ENCODE data around the gene ADCY4.

The ADCY4 gene

GRCh38 chr14:24349742-24350141 lies 14.9 kb upstream of the ADCY4 start:
- Histone ChIP-seq H3K36me3 (ENCODE audit: control insufficient read depth, insufficient read depth, low read length) (no peaks in the 10 kb centered on the region), H3K4me1 (ENCODE audit: control insufficient read depth, insufficient read depth, low read length) (no peaks in the 10 kb centered on the region), H3K9ac (ENCODE audit: low read depth, low read length) (no peak overlapping the region), H3K4me3 (ENCODE audit: low read depth, low read length) (no peak overlapping the region), H3K27me3 (ENCODE audit: control insufficient read depth, insufficient read depth, low read length) (peaks cover 49% of the 10 kb centered on the region), H3K9me3 (ENCODE audit: control insufficient read depth, insufficient read depth, low read length) (no peaks in the 10 kb centered on the region)

DNA sequence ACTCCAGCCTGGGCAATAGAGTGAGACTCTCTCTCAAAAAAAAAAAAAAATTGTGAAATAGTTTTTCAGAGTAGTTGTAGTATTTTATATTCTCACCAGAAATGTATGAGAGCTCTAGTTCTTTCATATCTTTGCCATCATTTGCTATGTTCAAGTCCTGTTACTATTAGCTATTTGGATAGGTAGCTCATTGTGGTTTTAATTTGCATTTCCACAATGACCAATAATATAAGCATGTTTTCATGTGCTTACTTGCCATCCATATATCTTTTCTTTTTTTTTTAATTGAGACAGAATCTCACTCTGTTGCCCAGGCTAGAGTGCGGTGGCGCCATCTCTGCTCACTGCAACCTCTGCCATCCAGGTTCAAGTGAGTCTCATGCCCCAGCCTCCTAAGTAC lies 13.3 kb upstream of the ADCY4 start:
- H3K9me3 ChIP-seq (ENCODE audit: control insufficient read depth, insufficient read depth, low read length) = no peaks in the 10 kb centered on the region
- H3K4me3 ChIP-seq (ENCODE audit: low read depth, low read length) = no peak overlapping the region
- H3K9ac ChIP-seq (ENCODE audit: low read depth, low read length) = no peak overlapping the region
- no peaks in the 10 kb centered on the region for H3K4me1 ChIP-seq (ENCODE audit: control insufficient read depth, insufficient read depth, low read length)
- no peaks in the 10 kb centered on the region for H3K36me3 ChIP-seq (ENCODE audit: control insufficient read depth, insufficient read depth, low read length)
- peaks cover 47% of the 10 kb centered on the region for H3K27me3 ChIP-seq (ENCODE audit: control insufficient read depth, insufficient read depth, low read length)

DNA sequence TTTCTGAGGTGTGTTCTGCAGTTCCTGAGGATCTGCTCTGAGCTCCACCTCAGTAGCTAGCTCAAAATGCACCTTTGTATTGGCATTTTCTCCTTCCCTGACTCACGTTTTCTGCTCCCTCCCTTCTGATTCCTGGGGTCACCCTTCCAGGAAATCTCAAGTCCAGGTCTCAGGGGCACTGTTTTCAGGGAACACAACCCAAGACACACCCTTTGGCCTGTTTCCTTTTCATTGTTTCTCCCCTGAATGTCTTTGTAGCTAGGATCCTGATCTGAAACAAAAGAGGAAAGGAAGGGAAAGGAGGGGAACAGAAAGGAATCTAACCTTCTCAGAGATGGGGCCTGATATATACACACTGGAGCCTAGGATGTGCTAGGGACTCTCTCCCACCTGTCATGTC lies 12.3 kb upstream of the ADCY4 start:
- H3K4me1 ChIP-seq (ENCODE audit: control insufficient read depth, insufficient read depth, low read length) = no peaks in the 10 kb centered on the region
- H3K9me3 ChIP-seq (ENCODE audit: control insufficient read depth, insufficient read depth, low read length) = no peaks in the 10 kb centered on the region
- H3K4me3 ChIP-seq (ENCODE audit: low read depth, low read length) = no peak overlapping the region
- H3K36me3 ChIP-seq (ENCODE audit: control insufficient read depth, insufficient read depth, low read length) = no peaks in the 10 kb centered on the region
- no peak overlapping the region for H3K9ac ChIP-seq (ENCODE audit: low read depth, low read length)
- peaks cover 45% of the 10 kb centered on the region for H3K27me3 ChIP-seq (ENCODE audit: control insufficient read depth, insufficient read depth, low read length)

- H3K4me3 ChIP-seq (ENCODE audit: low read depth, low read length) = no peak overlapping the region
- no peaks in the 10 kb centered on the region for H3K9me3 ChIP-seq (ENCODE audit: control insufficient read depth, insufficient read depth, low read length)
- H3K9ac ChIP-seq (ENCODE audit: low read depth, low read length) = no peak overlapping the region
- peaks cover 45% of the 10 kb centered on the region for H3K27me3 ChIP-seq (ENCODE audit: control insufficient read depth, insufficient read depth, low read length)
- H3K36me3 ChIP-seq (ENCODE audit: control insufficient read depth, insufficient read depth, low read length) = no peaks in the 10 kb centered on the region
- H3K4me1 ChIP-seq (ENCODE audit: control insufficient read depth, insufficient read depth, low read length) = no peaks in the 10 kb centered on the region
Measured at GRCh38 chr14:24343795-24344660, 9.2 kb upstream of the ADCY4 start.

DNA sequence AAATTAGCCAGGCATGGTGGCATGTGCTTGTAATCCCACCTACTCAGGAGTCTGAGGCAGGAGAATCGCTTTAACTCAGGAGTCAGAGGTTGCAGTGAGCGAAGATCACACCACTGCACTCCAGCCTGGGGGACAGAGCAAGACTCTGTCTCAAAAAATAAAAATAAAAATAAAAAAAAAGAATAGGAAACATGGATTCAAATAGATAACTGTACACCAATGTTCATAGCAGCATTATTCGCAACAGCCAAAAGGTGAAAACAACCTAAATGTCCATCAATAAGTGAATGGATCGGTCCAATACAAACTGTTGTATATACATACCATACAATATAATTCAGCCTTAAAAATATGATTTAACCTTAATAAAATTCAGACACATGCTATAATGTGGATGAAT lies 8.0 kb upstream of the ADCY4 start:
- no peak overlapping the region for H3K9ac ChIP-seq (ENCODE audit: low read depth, low read length)
- H3K4me3 ChIP-seq (ENCODE audit: low read depth, low read length) = no peak overlapping the region
- H3K9me3 ChIP-seq (ENCODE audit: control insufficient read depth, insufficient read depth, low read length) = no peaks in the 10 kb centered on the region
- no peaks in the 10 kb centered on the region for H3K36me3 ChIP-seq (ENCODE audit: control insufficient read depth, insufficient read depth, low read length)
- peaks cover 55% of the 10 kb centered on the region for H3K27me3 ChIP-seq (ENCODE audit: control insufficient read depth, insufficient read depth, low read length)
- no peaks in the 10 kb centered on the region for H3K4me1 ChIP-seq (ENCODE audit: control insufficient read depth, insufficient read depth, low read length)

DNA sequence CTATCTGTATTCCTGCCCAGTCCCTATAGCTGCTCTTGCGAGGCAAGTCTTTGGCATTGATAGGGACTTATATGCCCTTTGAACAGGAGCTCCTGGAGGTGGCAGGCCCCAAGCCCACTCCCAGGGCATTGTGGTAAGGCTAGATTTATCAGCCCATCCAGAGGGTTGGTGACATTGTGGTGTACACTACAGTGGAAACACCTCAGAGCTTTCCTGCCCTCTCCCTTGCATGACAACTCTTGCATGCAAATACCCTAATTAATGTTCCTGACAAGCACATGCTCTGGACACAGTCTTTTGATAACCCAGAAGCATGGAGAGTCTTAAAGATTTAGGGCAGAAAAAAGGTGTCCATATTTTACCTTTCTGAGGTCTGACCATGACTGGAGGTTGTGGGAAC lies 5.7 kb upstream of the ADCY4 start:
- H3K9me3 ChIP-seq (ENCODE audit: control insufficient read depth, insufficient read depth, low read length) = no peaks in the 10 kb centered on the region
- H3K9ac ChIP-seq (ENCODE audit: low read depth, low read length) = no peak overlapping the region
- H3K27me3 ChIP-seq (ENCODE audit: control insufficient read depth, insufficient read depth, low read length) = peaks cover 74% of the 10 kb centered on the region

GRCh38 chr14:24339284-24340151 lies 4.6 kb upstream of the ADCY4 start, which contains the start of gene RIPK3:
Gene RIPK3 (minus strand): TSS chr14:24339991. CDS start chr14:24339826, 165 bp downstream.
- H3K9me3 ChIP-seq (ENCODE audit: control insufficient read depth, insufficient read depth, low read length) = no peaks in the 10 kb centered on the region
- H3K4me1 ChIP-seq (ENCODE audit: control insufficient read depth, insufficient read depth, low read length) = peaks cover 2% of the 10 kb centered on the region
- H3K27me3 ChIP-seq (ENCODE audit: control insufficient read depth, insufficient read depth, low read length) = peaks cover 83% of the 10 kb centered on the region
- no peaks in the 10 kb centered on the region for H3K36me3 ChIP-seq (ENCODE audit: control insufficient read depth, insufficient read depth, low read length)
- no peak within 1 kb of the TSS for H3K9ac ChIP-seq (ENCODE audit: low read depth, low read length)
- peak within 1 kb of the TSS; percentile 69 for H3K4me3 ChIP-seq (ENCODE audit: low read depth, low read length)

More for the DNA sequence above, 5.7 kb upstream of the ADCY4 start:
- H3K4me3 ChIP-seq (ENCODE audit: low read depth, low read length) = no peak overlapping the region
- H3K36me3 ChIP-seq (ENCODE audit: control insufficient read depth, insufficient read depth, low read length) = no peaks in the 10 kb centered on the region
- peaks cover 2% of the 10 kb centered on the region for H3K4me1 ChIP-seq (ENCODE audit: control insufficient read depth, insufficient read depth, low read length)

- peaks cover 87% of the 10 kb centered on the region for H3K27me3 ChIP-seq (ENCODE audit: control insufficient read depth, insufficient read depth, low read length)
- H3K4me1 ChIP-seq (ENCODE audit: control insufficient read depth, insufficient read depth, low read length) = peaks cover 2% of the 10 kb centered on the region
- H3K9ac ChIP-seq (ENCODE audit: low read depth, low read length) = no peak overlapping the region
- no peaks in the 10 kb centered on the region for H3K36me3 ChIP-seq (ENCODE audit: control insufficient read depth, insufficient read depth, low read length)
- H3K9me3 ChIP-seq (ENCODE audit: control insufficient read depth, insufficient read depth, low read length) = no peaks in the 10 kb centered on the region
- peak overlapping the region; percentile 69 for H3K4me3 ChIP-seq (ENCODE audit: low read depth, low read length)
Measured at GRCh38 chr14:24338843-24339242, 4.0 kb upstream of the ADCY4 start.

DNA sequence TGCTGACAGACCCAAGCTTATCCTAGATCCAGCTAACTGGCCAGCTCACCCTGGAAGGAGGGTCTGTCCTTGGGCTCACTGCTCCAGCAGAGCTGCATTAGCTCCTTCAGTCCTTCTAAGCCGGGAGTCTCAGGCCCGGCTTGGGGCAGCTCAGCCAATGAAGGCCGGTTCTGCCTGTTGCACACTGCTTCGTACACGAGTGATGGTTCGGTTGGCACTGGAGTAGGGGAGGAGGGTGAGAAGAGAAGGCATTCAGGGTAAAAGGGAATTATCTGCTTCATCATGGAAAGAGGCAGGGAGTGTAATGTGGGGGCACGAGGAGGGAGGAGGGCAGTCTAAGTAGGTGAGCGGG lies 2.9 kb upstream of the ADCY4 start:
- H3K4me3 ChIP-seq (ENCODE audit: low read depth, low read length) = no peak overlapping the region
- H3K27me3 ChIP-seq (ENCODE audit: control insufficient read depth, insufficient read depth, low read length) = peaks cover 94% of the 10 kb centered on the region
- H3K36me3 ChIP-seq (ENCODE audit: control insufficient read depth, insufficient read depth, low read length) = no peaks in the 10 kb centered on the region
- peaks cover 2% of the 10 kb centered on the region for H3K4me1 ChIP-seq (ENCODE audit: control insufficient read depth, insufficient read depth, low read length)
- no peaks in the 10 kb centered on the region for H3K9me3 ChIP-seq (ENCODE audit: control insufficient read depth, insufficient read depth, low read length)
- H3K9ac ChIP-seq (ENCODE audit: low read depth, low read length) = no peak overlapping the region

DNA sequence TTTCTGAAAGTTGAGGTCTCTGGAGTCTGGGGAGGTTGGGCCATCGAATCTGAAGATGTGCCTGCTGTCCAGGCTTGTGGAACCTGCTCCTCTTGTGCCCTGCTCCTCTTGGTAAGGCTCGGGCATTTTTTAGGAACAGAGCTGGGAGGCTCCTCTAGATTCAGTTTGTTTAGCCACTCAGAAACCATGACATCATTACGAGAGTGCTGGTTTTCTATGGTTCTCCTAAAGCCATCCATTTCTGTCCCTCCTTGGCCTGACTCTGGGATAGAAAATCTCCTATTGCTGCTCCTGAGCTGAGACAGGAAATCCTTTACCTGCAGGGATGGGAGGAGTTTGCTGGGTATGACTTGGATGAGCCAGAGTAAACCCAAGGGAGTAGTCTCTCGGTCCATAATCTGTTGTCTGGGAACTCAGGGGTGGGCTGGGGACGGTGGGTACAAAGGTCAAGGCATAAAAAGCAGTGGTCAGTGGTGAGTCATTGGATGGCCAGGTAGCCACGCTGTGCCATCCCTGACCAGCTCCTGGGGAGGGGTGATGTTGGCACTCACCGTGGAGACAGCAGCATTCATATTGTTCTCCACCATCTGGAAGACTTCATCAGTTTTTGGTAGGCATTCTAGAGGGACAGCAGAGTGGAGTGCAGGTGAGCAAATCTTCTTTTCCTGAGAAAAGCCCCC lies 2.4 kb upstream of the ADCY4 start:
- Histone ChIP-seq H3K27me3 (ENCODE audit: control insufficient read depth, insufficient read depth, low read length) (peaks cover 95% of the 10 kb centered on the region), H3K9me3 (ENCODE audit: control insufficient read depth, insufficient read depth, low read length) (no peaks in the 10 kb centered on the region), H3K4me3 (ENCODE audit: low read depth, low read length) (no peak overlapping the region), H3K9ac (ENCODE audit: low read depth, low read length) (no peak overlapping the region), H3K4me1 (ENCODE audit: control insufficient read depth, insufficient read depth, low read length) (peaks cover 3% of the 10 kb centered on the region), H3K36me3 (ENCODE audit: control insufficient read depth, insufficient read depth, low read length) (no peaks in the 10 kb centered on the region)

DNA sequence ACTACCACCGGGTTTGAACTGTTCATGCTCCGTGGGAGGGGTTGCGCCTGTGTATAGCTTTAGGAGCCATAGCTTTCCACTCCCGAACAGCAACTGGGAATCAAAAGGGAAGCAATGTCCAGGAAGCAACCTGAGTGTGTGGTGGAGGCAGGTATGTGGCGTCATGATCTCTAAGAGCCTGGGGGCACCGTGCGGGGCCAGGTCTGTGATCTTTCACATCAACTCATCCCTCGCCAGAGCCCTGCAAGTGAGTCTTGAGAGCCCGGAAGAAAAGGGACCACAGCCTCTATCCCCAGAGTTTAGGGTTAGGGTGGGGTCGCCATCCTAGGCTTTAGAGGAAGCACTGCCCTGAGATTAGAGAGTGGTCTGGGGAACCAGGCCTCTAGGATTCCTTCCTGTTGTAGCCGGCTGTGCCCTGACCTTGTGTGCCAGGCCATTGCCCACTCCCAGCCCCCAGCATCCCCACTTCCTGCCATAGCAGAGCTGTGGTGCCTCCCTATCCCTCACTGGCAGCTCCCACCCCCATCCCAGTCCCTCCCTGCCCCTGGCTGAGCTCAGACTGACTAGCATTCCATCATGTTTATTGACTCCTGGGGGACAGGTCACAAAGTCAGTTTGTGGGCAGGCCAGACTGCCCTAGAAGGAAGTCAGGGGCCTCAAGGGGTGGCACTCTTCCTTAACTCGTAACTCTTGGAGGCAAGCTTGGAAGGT lies 745 bp upstream of the ADCY4 start:
- Histone ChIP-seq H3K4me1 (ENCODE audit: control insufficient read depth, insufficient read depth, low read length) (peaks cover 8% of the 10 kb centered on the region), H3K9ac (ENCODE audit: low read depth, low read length) (no peak overlapping the region), H3K9me3 (ENCODE audit: control insufficient read depth, insufficient read depth, low read length) (no peaks in the 10 kb centered on the region), H3K4me3 (ENCODE audit: low read depth, low read length) (peak overlapping the region; percentile 67), H3K36me3 (ENCODE audit: control insufficient read depth, insufficient read depth, low read length) (no peaks in the 10 kb centered on the region), H3K27me3 (ENCODE audit: control insufficient read depth, insufficient read depth, low read length) (peaks cover 98% of the 10 kb centered on the region)

Measured in iPS-15b (cell line).